ENCODE measurements around the gene CREBZF. TPM values are rescaled to one million over a fixed set of nuclear protein-coding genes. Genes with fewer than 3 reads are reported as not detected.
"Not testable (repeated sequence)": the region's sequence is repeated elsewhere in the genome, so short reads cannot be mapped to it uniquely, and the experiment has no call there.

CREBZF gene
- total RNA-seq, 5 donors from 2014 or later (not counting 1 experiment from before 2014, with no cell fraction given), result 58.8 to 93.6 (median 86.5) TPM

- H3K9me3 ChIP-seq, result no peaks in the 10 kb centered on the region
- Mint-ChIP-seq H3K27me3 (no peaks in the 10 kb centered on the region), H3K4me3 (peak overlapping the region; percentile 95 to 98 (median 96)), H3K27ac (peak overlapping the region; percentile 95 to 98), H3K9me3 (no peaks in the 10 kb centered on the region), H3K4me1 (peaks cover 44 to 48% (median 44%) of the 10 kb centered on the region in 3 donors), H3K36me3 (peaks cover 5% of the 10 kb centered on the region)
- ATAC-seq (replicated peaks in 1 of 4) (no peak), DNase-seq (peak in 1 of 35 experiments; percentile 16)
- H3K36me3 ChIP-seq (ENCODE audit: control insufficient read depth in 2 of 2, extremely low read depth in 1 of 2, insufficient read depth in 1 of 2, low read length in 1 of 2), result peaks cover 5 to 6% of the 10 kb centered on the region in 2 donors
- POLR2A ChIA-PET, result interaction anchor here (0.6 to 1.6 kb wide), 6 partner anchors 9 to 644 kb away, joined by 3 to 14 read pairs (median 3); partner anchors contain the start of genes CREBZF (in 1 of the 2) and TMEM126A (in 1 of the 2)
- no CpG with 5 or more reads among the region's 2 CpGs for WGBS (ENCODE audit: insufficient coverage)
- CTCF ChIA-PET, result no interaction called here
- H3K4me3 ChIP-seq (ENCODE audit: control insufficient read depth in 1 of 2, extremely low read depth in 1 of 2, low read length in 1 of 2), result no peak overlapping the region
- peaks cover 16 to 18% of the 10 kb centered on the region in 2 experiments for H3K4me1 ChIP-seq (ENCODE audit: control insufficient read depth in 1 of 2, extremely low read depth in 1 of 2, insufficient read depth in 2 of 2, low read length in 2 of 2)
- no peak overlapping the region for H3K27ac ChIP-seq (ENCODE audit: low read length)
- no peaks in the 10 kb centered on the region for H3K27me3 ChIP-seq (replicated peaks in 1 of 2; ENCODE audit: control insufficient read depth in 2 of 2, extremely low read depth in 1 of 2, insufficient read depth in 2 of 2, low read length in 1 of 2)
Observed at GRCh38 chr11:85626496-85626895, 38.4 kb downstream of the CREBZF start.

- H3K27me3 Mint-ChIP-seq, result peaks cover 0 to 4% of the 10 kb centered on the region in 2 donors
- no peak overlapping the region for H3K4me3 Mint-ChIP-seq
- H3K4me1 Mint-ChIP-seq, result peaks cover 3 to 8% (median 4%) of the 10 kb centered on the region in 3 donors
- H3K36me3 Mint-ChIP-seq, result peaks cover 3% of the 10 kb centered on the region
- DNase-seq (no peak), ATAC-seq (replicated peaks in 1 of 4) (no peak)
- no peaks in the 10 kb centered on the region for H3K9me3 Mint-ChIP-seq
- H3K9me3 ChIP-seq, result no peaks in the 10 kb centered on the region
- ChIA-PET POLR2A (no interaction called here), CTCF (no interaction called here)
- H3K27me3 ChIP-seq (replicated peaks in 1 of 2; ENCODE audit: control insufficient read depth in 2 of 2, extremely low read depth in 1 of 2, insufficient read depth in 2 of 2, low read length in 1 of 2), result no peaks in the 10 kb centered on the region
- H3K36me3 ChIP-seq (ENCODE audit: control insufficient read depth in 2 of 2, extremely low read depth in 1 of 2, insufficient read depth in 1 of 2, low read length in 1 of 2), result no peaks in the 10 kb centered on the region
- no peak overlapping the region for H3K4me3 ChIP-seq (ENCODE audit: control insufficient read depth in 1 of 2, extremely low read depth in 1 of 2, low read length in 1 of 2)
- H3K27ac Mint-ChIP-seq, result no peak overlapping the region
- no CpG with 5 or more reads among the region's 3 CpGs for WGBS (ENCODE audit: insufficient coverage)
- no peak overlapping the region for H3K27ac ChIP-seq (ENCODE audit: low read length)
- no peaks in the 10 kb centered on the region for H3K4me1 ChIP-seq (ENCODE audit: control insufficient read depth in 1 of 2, extremely low read depth in 1 of 2, insufficient read depth in 2 of 2, low read length in 2 of 2)
Observed at GRCh38 chr11:85620256-85620655, 44.7 kb downstream of the CREBZF start.

- Mint-ChIP-seq H3K4me3 (no peak overlapping the region), H3K36me3 (peaks cover 3% of the 10 kb centered on the region), H3K27ac (no peak overlapping the region), H3K27me3 (peaks cover 0 to 4% of the 10 kb centered on the region in 2 donors), H3K9me3 (no peaks in the 10 kb centered on the region), H3K4me1 (peaks cover 0 to under 1% (median 0%) of the 10 kb centered on the region in 3 donors)
- ATAC-seq (replicated peaks in 1 of 4), result no peak
- Histone ChIP-seq H3K36me3 (ENCODE audit: control insufficient read depth in 2 of 2, extremely low read depth in 1 of 2, insufficient read depth in 1 of 2, low read length in 1 of 2) (no peaks in the 10 kb centered on the region), H3K27me3 (replicated peaks in 1 of 2; ENCODE audit: control insufficient read depth in 2 of 2, extremely low read depth in 1 of 2, insufficient read depth in 2 of 2, low read length in 1 of 2) (peaks cover 0 to under 1% of the 10 kb centered on the region in 2 experiments), H3K4me3 (ENCODE audit: control insufficient read depth in 1 of 2, extremely low read depth in 1 of 2, low read length in 1 of 2) (no peak overlapping the region), H3K4me1 (ENCODE audit: control insufficient read depth in 1 of 2, extremely low read depth in 1 of 2, insufficient read depth in 2 of 2, low read length in 2 of 2) (no peaks in the 10 kb centered on the region), H3K27ac (ENCODE audit: low read length) (no peak overlapping the region), H3K9me3 (no peaks in the 10 kb centered on the region)
- no peak for DNase-seq
- ChIA-PET CTCF (no interaction called here), POLR2A (no interaction called here)
- WGBS (ENCODE audit: insufficient coverage), result no CpG with 5 or more reads among the region's 6 CpGs
Observed at GRCh38 chr11:85619499-85619898, 45.4 kb downstream of the CREBZF start.

- WGBS (ENCODE audit: insufficient coverage), result 0% methylated on average over 1 of the region's 2 CpGs
- H3K27ac Mint-ChIP-seq; H3K9me3 ChIP-seq; H3K4me1 Mint-ChIP-seq; H3K4me3 ChIP-seq (ENCODE audit: control insufficient read depth in 1 of 2, extremely low read depth in 1 of 2, low read length in 1 of 2); ATAC-seq (replicated peaks in 1 of 4); H3K4me1 ChIP-seq (ENCODE audit: control insufficient read depth in 1 of 2, extremely low read depth in 1 of 2, insufficient read depth in 2 of 2, low read length in 2 of 2); H3K36me3 Mint-ChIP-seq; H3K27ac ChIP-seq (ENCODE audit: low read length); DNase-seq; H3K4me3 Mint-ChIP-seq; POLR2A ChIA-PET; H3K36me3 ChIP-seq (ENCODE audit: control insufficient read depth in 2 of 2, extremely low read depth in 1 of 2, insufficient read depth in 1 of 2, low read length in 1 of 2); CTCF ChIA-PET; H3K27me3 ChIP-seq (replicated peaks in 1 of 2; ENCODE audit: control insufficient read depth in 2 of 2, extremely low read depth in 1 of 2, insufficient read depth in 2 of 2, low read length in 1 of 2); H3K9me3 Mint-ChIP-seq; H3K27me3 Mint-ChIP-seq: not testable (repeated sequence)
Observed at GRCh38 chr11:85611643-85612042, 53.3 kb downstream of the CREBZF start.

Other genes with a start within 250 kb of the CREBZF start
- gene DLG2, start 37.8 kb downstream of the CREBZF start, total RNA-seq, result 1 to 10 TPM; 2.3 to 4.1 (median 2.9) TPM
- 10 to 100 TPM; 25.2 to 40.6 (median 34.4) TPM for gene TMEM126B, start 36.5 kb downstream of the CREBZF start, total RNA-seq
- gene TMEM126A, start 17.2 kb downstream of the CREBZF start, total RNA-seq, result 10 to 100 TPM; 17.3 to 20.9 (median 19.0) TPM
- gene CCDC89, start 21.1 kb upstream of the CREBZF start, total RNA-seq, result 1 to 10 TPM in 1 of 5 donors, under 1 TPM in 4; 0.50 to 1.1 (median 0.53) TPM
- 10 to 100 TPM; 19.8 to 85.4 (median 31.3) TPM for gene SYTL2, start 146.0 kb upstream of the CREBZF start, total RNA-seq
- under 1 TPM in 1 of 5 donors, not detected in 4; 0.10 TPM for gene CCDC83, start 190.3 kb upstream of the CREBZF start, total RNA-seq